HepG2 (cell line): ENCODE measurements around the gene PRSS8. TPM values are rescaled to one million over a fixed set of nuclear protein-coding genes. Genes with fewer than 3 reads are reported as not detected.
A peak's percentile ranks its signal among the peaks of the same experiment; 100 is the strongest.

Experiments
- AKAP8 ChIP-seq: sonication (generic); formaldehyde crosslinking; IDR thresholded peaks from 2 replicates; pipeline ENCODE4 v1.5.1; 2020; ENCODE audit warnings: mild to moderate bottlenecking, missing genetic modification reagents
- ARNT ChIP-seq: fragments of 450-650 bp; IDR thresholded peaks from 2 replicates; pipeline ENCODE4 v1.6.1; 2017
- CEBPB ChIP-seq: IDR thresholded peaks from 2 replicates; pipeline ENCODE4 v1.6.1; 2011; ENCODE audit warnings: low read depth, low read length, improper control_type of control experiment, borderline replicate concordance
- ELF3 ChIP-seq: IDR thresholded peaks from 2 replicates; pipeline ENCODE4 v1.6.1; 2016; ENCODE audit warnings: missing genetic modification reagents, missing compliant biosample characterization
- ELF4 ChIP-seq: sonication (generic); formaldehyde crosslinking; IDR thresholded peaks from 2 replicates; pipeline ENCODE4 v1.5.0; 2020; ENCODE audit warnings: missing genetic modification reagents, mild to moderate bottlenecking, moderate library complexity, borderline replicate concordance
- FOXC1 ChIP-seq: sonication (generic); formaldehyde crosslinking; IDR thresholded peaks from 2 replicates; pipeline ENCODE4 v1.8.0; 2022; ENCODE audit warnings: mild to moderate bottlenecking, missing genetic modification reagents, borderline replicate concordance
- NFE2L2 ChIP-seq: fragments of 150-350 bp; IDR thresholded peaks from 2 replicates; pipeline ENCODE4 v1.6.1; 2014; ENCODE audit warnings: low read length
- NFIC ChIP-seq: IDR thresholded peaks from 2 replicates; pipeline ENCODE4 v1.6.1; 2012; ENCODE audit warnings: mild to moderate bottlenecking, low read length, inconsistent platforms
- RAD51 ChIP-seq: fragments of 450-650 bp; IDR thresholded peaks from 2 replicates; pipeline ENCODE4 v1.6.1; 2016; ENCODE audit warnings: borderline replicate concordance
- RARG ChIP-seq: sonication (generic); formaldehyde crosslinking; IDR thresholded peaks from 2 replicates; pipeline ENCODE4 v1.4.0; 2020; ENCODE audit warnings: low read depth, mild to moderate bottlenecking, missing genetic modification reagents
- SP1 ChIP-seq, 2 experiments: fragments of 450-650 bp in 1 of 2; sonication (generic) in 1 of 2; formaldehyde crosslinking in 1 of 2; IDR thresholded peaks; 2 replicates each; pipeline versions ENCODE4 v1.4.0 to v1.6.1; 2016 to 2020; ENCODE audit warnings: missing genetic modification reagents in 1 of 2
- YEATS2 ChIP-seq: sonication (generic); formaldehyde crosslinking; IDR thresholded peaks from 2 replicates; pipeline ENCODE4 v1.4.0; 2020; ENCODE audit warnings: missing genetic modification reagents, borderline replicate concordance
- ZFP1 ChIP-seq: IDR thresholded peaks from 2 replicates; pipeline ENCODE4 v1.6.1; 2016
- ZNF12 ChIP-seq: sonication (generic); formaldehyde crosslinking; IDR thresholded peaks from 2 replicates; pipeline ENCODE4 v1.5.0; 2020; ENCODE audit warnings: missing genetic modification reagents
- ZNF34 ChIP-seq: sonication (generic); formaldehyde crosslinking; IDR thresholded peaks from 2 replicates; pipeline ENCODE4 v1.4.0; 2020; ENCODE audit warnings: mild to moderate bottlenecking, missing genetic modification reagents, borderline replicate concordance
- ZNF431 ChIP-seq: sonication (generic); formaldehyde crosslinking; IDR thresholded peaks from 2 replicates; pipeline ENCODE4 v1.9.0; 2022; ENCODE audit warnings: missing genetic modification reagents, low read depth, mild to moderate bottlenecking, borderline replicate concordance
- ZNF546 ChIP-seq: sonication (generic); formaldehyde crosslinking; conservative IDR thresholded peaks from 2 replicates; pipeline ENCODE4 v1.8.1; 2023; ENCODE audit warnings: mild to moderate bottlenecking, missing genetic modification reagents
- ZNF749 ChIP-seq: sonication (generic); formaldehyde crosslinking; IDR thresholded peaks from 2 replicates; pipeline ENCODE4 v1.8.0; 2022; ENCODE audit warnings: mild to moderate bottlenecking, missing genetic modification reagents, moderate library complexity, borderline replicate concordance
- polyA plus RNA-seq, 8 experiments: library from polyadenylated mRNA; depleted of rRNA in 3 of 8; stranded (reverse) in 7 of 8; unstranded in 1 of 8; fragments of >200 nt; fragmentation: Illumina TruSeq in 4 of 8; extraction: Trizol in 4 of 8; gene quantifications; 2 replicates each; pipeline versions ENCODE4 v1.2.1 to v1.2.3, GENCODE V29; 2011 to 2016; ENCODE audit warnings: low read depth in 4 of 8, missing spikeins in 1 of 8, mixed read lengths in 1 of 8; ENCODE audit not compliant: insufficient read depth in 1 of 8
- total RNA-seq, 5 experiments: library from RNA; depleted of rRNA; stranded (reverse); fragments of >200 nt; fragmentation: Illumina TruSeq; extraction: Trizol; gene quantifications; 2 replicates each; pipeline ENCODE4 v1.2.3, GENCODE V29; 2016; ENCODE audit warnings: low read depth in 1 of 5
- TF ChIP-seq, protein P1 (sequence below): sonication (generic); formaldehyde crosslinking; IDR thresholded peaks from 2 replicates; pipeline ENCODE4 v1.4.0; 2020; ENCODE audit warnings: mild to moderate bottlenecking, missing genetic modification reagents
- TF ChIP-seq, protein P2 (sequence below): sonication (generic); formaldehyde crosslinking; IDR thresholded peaks from 2 replicates; pipeline ENCODE4 v1.5.0; 2020; ENCODE audit warnings: missing genetic modification reagents

The PRSS8 gene
- total and polyA plus RNA-seq, 2 of the 13 experiments (the other 11 are each of a cell fraction or from before 2014, with no cell fraction given) = 2.6 to 7.2 TPM

DNA sequence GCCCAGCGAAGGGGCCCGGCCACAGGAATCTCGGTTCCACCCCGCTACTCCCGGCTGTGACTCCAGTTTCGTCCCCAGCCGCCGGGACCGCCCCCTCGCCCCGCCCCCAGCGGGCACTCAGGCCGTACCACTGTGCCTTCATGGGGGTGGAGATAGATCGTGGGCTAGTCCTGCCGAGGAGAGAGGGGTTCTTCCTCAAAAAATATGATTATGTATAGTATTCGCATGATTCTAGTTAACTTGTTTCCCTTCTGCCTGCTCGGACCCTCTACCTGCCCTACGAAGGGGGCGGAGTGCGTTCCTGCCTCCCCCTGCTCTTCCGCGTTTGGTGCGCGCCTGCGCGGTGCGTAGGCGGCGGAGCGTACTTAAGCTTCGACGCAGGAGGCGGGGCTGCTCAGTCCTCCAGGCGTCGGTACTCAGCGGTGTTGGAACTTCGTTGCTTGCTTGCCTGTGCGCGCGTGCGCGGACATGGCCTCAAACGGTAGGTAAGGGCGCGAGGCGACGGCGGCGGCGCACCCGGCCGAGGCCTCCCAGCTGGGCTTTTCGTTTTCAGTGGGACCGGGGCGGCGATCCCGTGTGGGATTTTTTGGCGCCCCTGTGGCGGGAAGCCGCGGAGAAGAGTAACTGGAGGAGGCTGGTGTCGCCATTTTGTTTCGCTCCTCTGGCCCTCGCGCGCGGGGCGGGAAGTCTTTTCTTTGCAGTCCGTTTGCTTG, 44.4 kb upstream of the PRSS8 start, which contains the start of gene FUS (continued):
- TF ChIP-seq, protein P1, sequence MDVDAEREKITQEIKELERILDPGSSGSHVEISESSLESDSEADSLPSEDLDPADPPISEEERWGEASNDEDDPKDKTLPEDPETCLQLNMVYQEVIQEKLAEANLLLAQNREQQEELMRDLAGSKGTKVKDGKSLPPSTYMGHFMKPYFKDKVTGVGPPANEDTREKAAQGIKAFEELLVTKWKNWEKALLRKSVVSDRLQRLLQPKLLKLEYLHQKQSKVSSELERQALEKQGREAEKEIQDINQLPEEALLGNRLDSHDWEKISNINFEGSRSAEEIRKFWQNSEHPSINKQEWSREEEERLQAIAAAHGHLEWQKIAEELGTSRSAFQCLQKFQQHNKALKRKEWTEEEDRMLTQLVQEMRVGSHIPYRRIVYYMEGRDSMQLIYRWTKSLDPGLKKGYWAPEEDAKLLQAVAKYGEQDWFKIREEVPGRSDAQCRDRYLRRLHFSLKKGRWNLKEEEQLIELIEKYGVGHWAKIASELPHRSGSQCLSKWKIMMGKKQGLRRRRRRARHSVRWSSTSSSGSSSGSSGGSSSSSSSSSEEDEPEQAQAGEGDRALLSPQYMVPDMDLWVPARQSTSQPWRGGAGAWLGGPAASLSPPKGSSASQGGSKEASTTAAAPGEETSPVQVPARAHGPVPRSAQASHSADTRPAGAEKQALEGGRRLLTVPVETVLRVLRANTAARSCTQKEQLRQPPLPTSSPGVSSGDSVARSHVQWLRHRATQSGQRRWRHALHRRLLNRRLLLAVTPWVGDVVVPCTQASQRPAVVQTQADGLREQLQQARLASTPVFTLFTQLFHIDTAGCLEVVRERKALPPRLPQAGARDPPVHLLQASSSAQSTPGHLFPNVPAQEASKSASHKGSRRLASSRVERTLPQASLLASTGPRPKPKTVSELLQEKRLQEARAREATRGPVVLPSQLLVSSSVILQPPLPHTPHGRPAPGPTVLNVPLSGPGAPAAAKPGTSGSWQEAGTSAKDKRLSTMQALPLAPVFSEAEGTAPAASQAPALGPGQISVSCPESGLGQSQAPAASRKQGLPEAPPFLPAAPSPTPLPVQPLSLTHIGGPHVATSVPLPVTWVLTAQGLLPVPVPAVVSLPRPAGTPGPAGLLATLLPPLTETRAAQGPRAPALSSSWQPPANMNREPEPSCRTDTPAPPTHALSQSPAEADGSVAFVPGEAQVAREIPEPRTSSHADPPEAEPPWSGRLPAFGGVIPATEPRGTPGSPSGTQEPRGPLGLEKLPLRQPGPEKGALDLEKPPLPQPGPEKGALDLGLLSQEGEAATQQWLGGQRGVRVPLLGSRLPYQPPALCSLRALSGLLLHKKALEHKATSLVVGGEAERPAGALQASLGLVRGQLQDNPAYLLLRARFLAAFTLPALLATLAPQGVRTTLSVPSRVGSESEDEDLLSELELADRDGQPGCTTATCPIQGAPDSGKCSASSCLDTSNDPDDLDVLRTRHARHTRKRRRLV (CRISPR knock-in tag) = peak; percentile 90
- TF ChIP-seq FOXC1 (CRISPR knock-in tag) = peak; percentile 95
- TF ChIP-seq YEATS2 = no peak; the same call in 1 of the 2 replicates
- 0 out of 2 replicates have a peak, but pooled peaks have one; percentile 56 for TF ChIP-seq NFIC
- peak; percentile 77; the same call in 1 of the 2 replicates for TF ChIP-seq ZNF12
- TF ChIP-seq RAD51 = no peak
- TF ChIP-seq ZNF546 (CRISPR knock-in tag) = peak; percentile 99
- peak; percentile 75; the same call in 1 of the 2 replicates for TF ChIP-seq ELF3
- no peak for TF ChIP-seq ARNT
- TF ChIP-seq ZNF431 = 0 out of 2 replicates have a peak, but pooled peaks have one; percentile 74
- peak; percentile 90 for TF ChIP-seq SP1 (IDR thresholded peaks at IDR 0.05)
- TF ChIP-seq SP1 (CRISPR knock-in tag; IDR thresholded peaks at IDR 0.05) = peak; percentile 96
- TF ChIP-seq, protein P2, sequence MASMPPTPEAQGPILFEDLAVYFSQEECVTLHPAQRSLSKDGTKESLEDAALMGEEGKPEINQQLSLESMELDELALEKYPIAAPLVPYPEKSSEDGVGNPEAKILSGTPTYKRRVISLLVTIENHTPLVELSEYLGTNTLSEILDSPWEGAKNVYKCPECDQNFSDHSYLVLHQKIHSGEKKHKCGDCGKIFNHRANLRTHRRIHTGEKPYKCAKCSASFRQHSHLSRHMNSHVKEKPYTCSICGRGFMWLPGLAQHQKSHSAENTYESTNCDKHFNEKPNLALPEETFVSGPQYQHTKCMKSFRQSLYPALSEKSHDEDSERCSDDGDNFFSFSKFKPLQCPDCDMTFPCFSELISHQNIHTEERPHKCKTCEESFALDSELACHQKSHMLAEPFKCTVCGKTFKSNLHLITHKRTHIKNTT (CRISPR knock-in tag) = no peak; the same call in 1 of the 2 replicates
- TF ChIP-seq RARG = 0 out of 2 replicates have a peak, but pooled peaks have one; percentile 79
- peak; percentile 65; the same call in 1 of the 2 replicates for TF ChIP-seq ZNF34
- peak; percentile 70; the same call in 1 of the 2 replicates for TF ChIP-seq ELF4 (CRISPR knock-in tag)
- peak; percentile 71 for TF ChIP-seq AKAP8 (CRISPR knock-in tag)
- TF ChIP-seq NFE2L2 = 0 out of 2 replicates have a peak, but pooled peaks have one; percentile 26
- no peak for TF ChIP-seq CEBPB
- TF ChIP-seq ZNF749 (CRISPR knock-in tag) = peak; percentile 12; the same call in 1 of the 2 replicates
- peak; percentile 94 for TF ChIP-seq ZFP1 (CRISPR knock-in tag)
